IMR-90 (cell line): ENCODE data around the gene TAF1D. TPM values are rescaled to one million over a fixed set of nuclear protein-coding genes. Genes with fewer than 3 reads are reported as not detected.

ENCODE experiments used
- ATAC-seq: fragments of 200-7000 bp; cut with Tn5 transposase; 2 replicates; pipeline ENCODE4 v1.9.1; 2020; ENCODE audit warnings: low read depth, mild to moderate bottlenecking, moderate library complexity
- BruUV-seq: library from RNA; stranded (reverse); fragments of 400-500 nt; replicated peaks from 2 replicates; lab custom pipeline; 2021; lab: Mats Ljungman, UMichigan
- CTCF ChIA-PET: fragments of 300-600 bp; formaldehyde crosslinking; extraction: SDS; loops from one replicate; lab custom pipeline; 2021; ENCODE audit warnings: antibody characterized with exemption; lab: Yijun Ruan, JAX
- POLR2A ChIA-PET: fragments of 300-600 bp; sonication (Branson Sonifier 250); formaldehyde crosslinking; loops from one replicate; lab custom pipeline; 2022; ENCODE audit warnings: antibody characterized with exemption; ENCODE audit not compliant: unreplicated experiment; lab: Charles Lee
- DNase-seq: peaks from one replicate; pipeline ENCODE4 v3.0.0; 2013
- H2AFZ ChIP-seq: replicated peaks from 2 replicates; pipeline ENCODE3; 2013; ENCODE audit warnings: low read length, mild to moderate bottlenecking; ENCODE audit not compliant: poor library complexity
- H2AK5ac ChIP-seq: 2 replicates; pipeline ENCODE4 v1.6.1; 2013; ENCODE audit warnings: low read depth, low read length, inconsistent platforms
- H2AK9ac ChIP-seq: replicated peaks from 2 replicates; pipeline ENCODE3; 2013; ENCODE audit warnings: mild to moderate bottlenecking, low read depth, low read length, moderate library complexity; ENCODE audit not compliant: poor library complexity
- H2BK120ac ChIP-seq: 2 replicates; pipeline ENCODE4 v1.6.1; 2013; ENCODE audit warnings: low read depth, low read length, inconsistent platforms
- H2BK15ac ChIP-seq: 3 replicates; pipeline ENCODE4 v1.6.1; 2013; ENCODE audit warnings: low read depth, low read length, inconsistent platforms
- H2BK20ac ChIP-seq: 2 replicates; pipeline ENCODE4 v1.6.1; 2013; ENCODE audit warnings: low read depth, mild to moderate bottlenecking, inconsistent platforms, low read length, moderate library complexity
- H2BK5ac ChIP-seq: 2 replicates; pipeline ENCODE4 v1.6.1; 2013; ENCODE audit warnings: mild to moderate bottlenecking, low read depth, low read length, inconsistent platforms; ENCODE audit not compliant: poor library complexity, severe bottlenecking
- H3K14ac ChIP-seq: replicated peaks from 2 replicates; pipeline ENCODE4 v1.6.1; 2013; ENCODE audit warnings: low read depth, low read length, inconsistent platforms
- H3K18ac ChIP-seq: 2 replicates; pipeline ENCODE4 v1.6.1; 2013; ENCODE audit warnings: low read depth, low read length, control low read depth
- H3K23ac ChIP-seq: 2 replicates; pipeline ENCODE4 v1.6.1; 2013; ENCODE audit warnings: low read depth, low read length, inconsistent platforms
- H3K27ac ChIP-seq: 2 replicates; pipeline ENCODE4 v1.5.1; 2013; ENCODE audit warnings: mild to moderate bottlenecking, control low read depth, low read length; ENCODE audit not compliant: insufficient read depth
- H3K27me3 ChIP-seq: 2 replicates; pipeline ENCODE4 v1.6.1; 2013; ENCODE audit warnings: low read length; ENCODE audit not compliant: control insufficient read depth, insufficient read depth
- H3K36me3 ChIP-seq: 2 replicates; pipeline ENCODE4 v1.6.1; 2013; ENCODE audit warnings: low read length, mixed read lengths; ENCODE audit not compliant: control insufficient read depth, insufficient read depth
- H3K4ac ChIP-seq: 2 replicates; pipeline ENCODE4 v1.6.1; 2013; ENCODE audit warnings: low read depth, low read length, inconsistent platforms
- H3K4me1 ChIP-seq: 2 replicates; pipeline ENCODE4 v1.6.1; 2013; ENCODE audit warnings: low read length, mixed read lengths; ENCODE audit not compliant: control insufficient read depth, insufficient read depth
- H3K4me2 ChIP-seq: 2 replicates; pipeline ENCODE4 v1.6.1; 2013; ENCODE audit warnings: low read depth, mild to moderate bottlenecking, control low read depth, low read length, moderate library complexity
- H3K4me3 ChIP-seq: 2 replicates; pipeline ENCODE4 v1.5.1; 2013; ENCODE audit warnings: low read depth, mild to moderate bottlenecking, control low read depth, low read length, moderate library complexity; ENCODE audit not compliant: insufficient read depth
- H3K56ac ChIP-seq: 2 replicates; pipeline ENCODE4 v1.6.1; 2013; ENCODE audit warnings: low read length, inconsistent platforms; ENCODE audit not compliant: insufficient read depth; ENCODE audit errors: extremely low read depth
- H3K79me1 ChIP-seq, 2 experiments: 2 replicates each; pipeline ENCODE4 v1.6.1; 2013; ENCODE audit warnings: low read length in 2 of 2, inconsistent platforms in 1 of 2, low read depth in 1 of 2
- H3K9ac ChIP-seq: 2 replicates; pipeline ENCODE4 v1.6.1; 2013; ENCODE audit warnings: low read depth, low read length, control low read depth
- H3K9me1 ChIP-seq: 2 replicates; pipeline ENCODE4 v1.6.1; 2013; ENCODE audit warnings: low read length, inconsistent platforms; ENCODE audit not compliant: insufficient read depth
- H3K9me3 ChIP-seq: 2 replicates; pipeline ENCODE4 v1.6.1; 2013; ENCODE audit warnings: low read length; ENCODE audit not compliant: control insufficient read depth, insufficient read depth
- H4K20me1 ChIP-seq: 2 replicates; pipeline ENCODE4 v1.6.1; 2013; ENCODE audit warnings: low read length, inconsistent platforms; ENCODE audit not compliant: insufficient read depth
- H4K5ac ChIP-seq: 2 replicates; pipeline ENCODE4 v1.6.1; 2013; ENCODE audit warnings: mild to moderate bottlenecking, low read depth, low read length, control low read depth
- H4K8ac ChIP-seq, 2 experiments: 2 replicates each; pipeline ENCODE4 v1.6.1; 2013; ENCODE audit warnings: low read depth in 2 of 2, low read length in 2 of 2, control low read depth in 1 of 2, inconsistent platforms in 1 of 2
- H4K91ac ChIP-seq: 2 replicates; pipeline ENCODE4 v1.6.1; 2013; ENCODE audit warnings: low read depth, low read length, inconsistent platforms; ENCODE audit not compliant: insufficient read depth
- FOS ChIP-seq: fragments of 150-350 bp; IDR thresholded peaks from 2 replicates; pipeline ENCODE4 v1.6.1; 2016; ENCODE audit warnings: low read depth, low read length
- MAZ ChIP-seq: IDR thresholded peaks from 2 replicates; pipeline ENCODE4 v1.6.1; 2012; ENCODE audit warnings: low read depth, mild to moderate bottlenecking, low read length, improper control_type of control experiment, moderate library complexity, borderline replicate concordance
- NFE2L2 ChIP-seq: fragments of 150-350 bp; IDR thresholded peaks from 2 replicates; pipeline ENCODE4 v1.6.1; 2016; ENCODE audit warnings: low read depth, mild to moderate bottlenecking, low read length
- RFX5 ChIP-seq: IDR thresholded peaks from 2 replicates; pipeline ENCODE4 v1.8.0; 2012; ENCODE audit warnings: low read depth, mild to moderate bottlenecking, low read length, moderate library complexity
- WGBS, 2 experiments: methylation state at CpG; one replicate each; pipeline versions ENCODE4 v1.1.5 to v1.1.7; 2013; ENCODE audit warnings: missing lambda C conversion rate in 2 of 2; ENCODE audit not compliant: insufficient read length in 1 of 2; ENCODE audit errors: extremely low coverage in 2 of 2; 5-methylcytosine and 5-hydroxymethylcytosine counted together
- dilution Hi-C: fragments of 300-500 bp; cut with HindIII; formaldehyde crosslinking; loops from one replicate; pipeline ENCODE4 v1.14.3; 2018; ENCODE audit warnings: low sequenced_read_pairs; ENCODE audit not compliant: unreplicated experiment
- in situ Hi-C: fragments of 300-500 bp; cut with MboI; formaldehyde crosslinking; loops from 3 replicates; pipeline ENCODE4 v1.14.3; 2019; ENCODE audit warnings: low sequenced_read_pairs, inconsistent platforms, mixed read lengths
- intact Hi-C: fragments of 100-400 bp; cut with micrococcal nuclease; formaldehyde crosslinking; loops from 2 replicates; pipeline ENCODE4 v1.10.0; 2022
- polyA plus RNA-seq, 3 experiments: library from polyadenylated mRNA; depleted of rRNA; stranded (reverse); fragments of >200 nt; gene quantifications; 2 replicates each; pipeline ENCODE4 v1.2.3, GENCODE V29; 2012; ENCODE audit warnings: low replicate concordance in 1 of 3
- total RNA-seq: library from RNA; depleted of rRNA; stranded (reverse); fragments of >200 nt; gene quantifications from 2 replicates; pipeline ENCODE4 v1.2.3, GENCODE V29; 2012
- TF ChIP-seq, protein P1 (sequence below): fragments of 150-350 bp; IDR thresholded peaks from 2 replicates; pipeline ENCODE4 v1.6.1; 2017; ENCODE audit warnings: mild to moderate bottlenecking, antibody characterized with exemption, low read length, low read depth

Gene TAF1D
- total and polyA plus RNA-seq, 2 of the 4 experiments (the other 2 are of a cell fraction), result 56.8 to 133 TPM

DNA sequence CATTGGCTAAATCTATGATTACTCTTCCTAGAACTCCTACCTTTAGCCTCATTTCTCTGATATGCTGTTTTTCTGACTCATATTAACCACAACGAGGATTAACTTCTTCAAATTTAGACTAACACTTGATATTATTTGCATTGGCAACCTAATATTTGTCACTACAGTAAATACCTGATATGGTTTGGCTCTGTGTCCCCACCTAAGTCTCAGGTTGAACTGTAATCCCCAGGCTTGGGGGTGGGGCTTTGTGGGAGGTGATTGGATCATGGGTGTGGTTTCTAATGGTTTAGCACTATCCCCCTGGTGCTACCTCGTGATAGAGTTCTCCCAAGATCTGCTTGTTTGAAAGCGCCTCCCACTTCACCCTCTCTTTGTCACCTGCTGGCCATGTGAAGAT lies 25.7 kb upstream of the TAF1D start:
- H4K8ac ChIP-seq, result no peak overlapping the region
- dilution Hi-C loops, result no loop called here
- H3K23ac ChIP-seq, result no peak overlapping the region
- intact Hi-C loops, result no loop called here
- ATAC-seq (no peak), DNase-seq (no peak)
- no peak overlapping the region for H3K9ac ChIP-seq
- H2AK9ac ChIP-seq, result no peak overlapping the region
- no TSS peak for BruUV-seq
- no peaks in the 10 kb centered on the region for H3K4me1 ChIP-seq
- H3K9me3 ChIP-seq, result peaks cover 2% of the 10 kb centered on the region; the same call in 1 of the 2 replicates
- no peak for TF ChIP-seq FOS
- TF ChIP-seq, protein P1, sequence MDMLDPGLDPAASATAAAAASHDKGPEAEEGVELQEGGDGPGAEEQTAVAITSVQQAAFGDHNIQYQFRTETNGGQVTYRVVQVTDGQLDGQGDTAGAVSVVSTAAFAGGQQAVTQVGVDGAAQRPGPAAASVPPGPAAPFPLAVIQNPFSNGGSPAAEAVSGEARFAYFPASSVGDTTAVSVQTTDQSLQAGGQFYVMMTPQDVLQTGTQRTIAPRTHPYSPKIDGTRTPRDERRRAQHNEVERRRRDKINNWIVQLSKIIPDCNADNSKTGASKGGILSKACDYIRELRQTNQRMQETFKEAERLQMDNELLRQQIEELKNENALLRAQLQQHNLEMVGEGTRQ, result no peak
- TF ChIP-seq NFE2L2, result no peak
- no peak for TF ChIP-seq RFX5
- TF ChIP-seq MAZ, result no peak
- H4K5ac ChIP-seq, result no peak overlapping the region
- peaks cover 6% of the 10 kb centered on the region; the same call in 1 of the 2 replicates for H3K36me3 ChIP-seq
- no peak overlapping the region for H2BK15ac ChIP-seq
- no peak overlapping the region for H3K27ac ChIP-seq
- H3K18ac ChIP-seq, result no peak overlapping the region
- no peak overlapping the region for H3K4ac ChIP-seq
- no peak overlapping the region for H4K91ac ChIP-seq
- H3K27me3 ChIP-seq, result no peaks in the 10 kb centered on the region
- ChIA-PET POLR2A (no interaction called here), CTCF (no interaction called here)
- no peaks in the 10 kb centered on the region for H4K20me1 ChIP-seq
- in situ Hi-C loops, result no loop called here
- no peak overlapping the region for H2BK5ac ChIP-seq
- H3K9me1 ChIP-seq, result no peaks in the 10 kb centered on the region
- no peak overlapping the region for H3K4me3 ChIP-seq
- H2BK20ac ChIP-seq, result no peak overlapping the region
- WGBS, 2 experiments, result no CpG with 5 or more reads among the region's 3 CpGs
- H3K79me1 ChIP-seq, result no peaks in the 10 kb centered on the region; a peak in 1 of 4 replicates
- H3K14ac ChIP-seq, result no peak overlapping the region
- no peak overlapping the region for H2AFZ ChIP-seq
- H2BK120ac ChIP-seq, result no peak overlapping the region
- H3K56ac ChIP-seq, result no peak overlapping the region
- H2AK5ac ChIP-seq, result no peak overlapping the region
- no peak overlapping the region for H3K4me2 ChIP-seq
